Measurements from ENCODE around the gene ESF1.
"Not testable (repeated sequence)": the region's sequence is repeated elsewhere in the genome, so short reads cannot be mapped to it uniquely, and the experiment has no call there.

ESF1 gene

GRCh38 chr20:13739731-13740649 lies 44.7 kb downstream of the ESF1 start:
- DNase-seq (ENCODE audit: low read depth) = no peak

DNA sequence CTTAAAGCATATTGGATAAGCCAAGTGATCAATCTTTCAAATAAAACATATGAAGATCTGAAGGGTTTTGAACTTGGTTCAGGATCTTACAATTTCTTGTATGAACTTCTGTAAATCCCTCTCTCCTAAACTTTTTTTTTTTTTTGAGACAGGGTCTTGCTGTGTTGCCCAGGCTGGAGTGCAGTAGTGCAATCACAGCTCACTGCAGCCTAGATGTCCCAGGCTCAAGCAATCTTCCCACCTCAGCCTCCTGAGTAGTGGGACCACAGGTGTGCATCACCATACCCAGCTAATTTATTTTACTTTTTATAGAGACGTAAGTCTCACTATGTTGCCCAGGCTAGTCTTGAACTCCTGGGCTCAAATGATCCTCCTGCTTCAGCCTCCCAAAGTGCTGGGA lies 46.5 kb downstream of the ESF1 start:
- not testable (repeated sequence) for DNase-seq (ENCODE audit: low read depth)

DNA sequence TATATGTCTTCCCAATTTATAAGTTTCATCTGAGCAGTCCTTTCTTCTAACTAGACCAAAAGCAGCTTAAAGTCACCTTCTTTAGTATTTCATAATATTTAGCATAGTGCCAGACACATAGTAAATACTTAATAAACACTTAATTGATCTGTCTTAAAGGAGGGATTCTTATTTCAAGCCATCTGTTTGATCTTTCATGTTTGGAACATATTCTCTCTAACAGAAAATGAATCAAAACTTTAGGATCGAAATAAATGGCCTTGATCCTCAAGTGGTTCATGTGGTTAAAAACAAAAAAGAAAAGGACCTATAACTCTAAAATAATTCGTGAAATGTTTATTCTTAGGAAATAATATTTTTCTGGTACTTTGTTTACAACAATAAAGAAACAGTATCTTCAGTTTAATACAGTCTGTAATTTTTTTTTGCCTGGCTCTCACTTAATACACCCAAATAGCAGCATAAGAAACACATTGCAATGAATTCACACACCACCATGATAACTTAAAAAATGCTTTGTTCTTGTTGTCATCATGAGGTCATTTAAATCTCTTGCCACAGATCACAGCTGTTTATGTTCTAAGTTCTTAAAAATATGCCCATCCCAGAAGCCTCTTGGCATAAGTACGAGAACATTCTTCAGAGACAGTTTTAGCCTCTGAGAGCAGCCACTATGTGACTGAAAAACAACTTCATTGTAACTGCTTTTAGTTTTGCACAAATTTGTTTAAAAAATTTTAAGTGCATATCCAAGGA lies 48.1 kb downstream of the ESF1 start:
- DNase-seq (ENCODE audit: low read depth) = no peak

GRCh38 chr20:13735826-13736225 lies 48.9 kb downstream of the ESF1 start:
- no peak for DNase-seq (ENCODE audit: low read depth)

DNA sequence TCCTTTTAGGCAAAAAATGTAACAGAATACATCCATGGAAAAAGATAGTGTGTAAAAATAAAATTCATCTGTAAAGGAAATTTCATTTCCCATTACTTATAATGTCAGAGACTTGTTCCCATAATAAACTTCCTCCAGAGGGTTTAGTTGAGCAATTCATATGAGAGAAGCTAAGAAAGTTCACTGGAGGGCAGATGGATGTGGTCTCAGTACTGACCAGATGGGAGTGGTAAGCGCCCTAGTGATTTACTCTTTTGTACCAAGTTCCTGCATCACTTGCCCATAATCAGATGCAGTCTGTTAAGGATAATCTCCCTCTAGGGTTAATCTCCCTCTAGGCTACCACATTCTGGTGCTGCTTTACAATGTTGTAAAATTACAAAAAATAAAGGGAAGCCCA lies 61.7 kb downstream of the ESF1 start:
- DNase-seq (ENCODE audit: low read depth) = no peak

GRCh38 chr20:13718171-13718570 lies 66.5 kb downstream of the ESF1 start:
- no peak for DNase-seq (ENCODE audit: low read depth)

- DNase-seq (ENCODE audit: low read depth) = no peak
Observed at GRCh38 chr20:13717631-13718044, 67.1 kb downstream of the ESF1 start.

DNA sequence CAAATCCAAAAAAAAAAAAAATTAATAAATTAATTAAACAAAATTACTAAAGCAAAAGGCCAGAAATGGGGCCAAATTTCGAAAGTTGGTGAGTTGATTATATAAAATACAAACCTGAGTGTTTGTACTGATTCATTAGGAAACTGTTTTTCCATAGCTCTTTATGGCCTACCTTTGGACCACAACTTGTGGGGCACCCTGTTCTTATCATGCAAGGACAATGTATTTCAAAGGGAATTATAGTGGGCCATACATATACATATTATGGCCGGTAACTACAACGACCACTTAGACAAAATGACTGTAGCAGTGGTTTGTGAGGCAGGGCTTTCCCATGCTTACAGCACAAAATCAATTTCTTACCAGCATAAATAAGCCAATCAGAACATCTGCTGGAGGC lies 69.5 kb downstream of the ESF1 start:
- DNase-seq (ENCODE audit: low read depth) = no peak

DNA sequence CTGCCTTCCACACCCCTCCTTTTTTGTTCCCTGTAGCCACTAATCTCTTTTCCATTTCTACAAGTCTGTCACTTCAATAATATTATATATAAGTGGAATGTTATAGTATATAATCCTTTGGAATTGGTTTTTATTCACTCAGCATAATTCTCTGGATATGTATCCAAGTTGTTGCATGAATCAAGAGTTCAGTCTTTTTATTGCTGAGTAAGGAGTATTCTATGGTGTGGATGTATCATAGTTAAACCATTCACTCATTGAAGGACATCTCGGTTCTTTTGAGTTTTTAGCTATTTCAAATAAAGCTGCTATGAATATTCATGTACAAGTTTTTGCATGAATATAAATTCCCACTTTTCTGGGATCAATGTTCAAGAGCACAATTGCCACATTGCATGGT lies 76.5 kb downstream of the ESF1 start:
- DNase-seq (ENCODE audit: low read depth) = no peak

- no peak for DNase-seq (ENCODE audit: low read depth)
Observed at GRCh38 chr20:13703265-13703664, 81.5 kb downstream of the ESF1 start.

GRCh38 chr20:13701486-13701885 lies 83.2 kb downstream of the ESF1 start:
- no peak for DNase-seq (ENCODE audit: low read depth)

GRCh38 chr20:13700761-13701160 lies 84.0 kb downstream of the ESF1 start:
- no peak for DNase-seq (ENCODE audit: low read depth)

GRCh38 chr20:13694420-13695150 lies 90.1 kb downstream of the ESF1 start:
- DNase-seq (ENCODE audit: low read depth) = no peak

DNA sequence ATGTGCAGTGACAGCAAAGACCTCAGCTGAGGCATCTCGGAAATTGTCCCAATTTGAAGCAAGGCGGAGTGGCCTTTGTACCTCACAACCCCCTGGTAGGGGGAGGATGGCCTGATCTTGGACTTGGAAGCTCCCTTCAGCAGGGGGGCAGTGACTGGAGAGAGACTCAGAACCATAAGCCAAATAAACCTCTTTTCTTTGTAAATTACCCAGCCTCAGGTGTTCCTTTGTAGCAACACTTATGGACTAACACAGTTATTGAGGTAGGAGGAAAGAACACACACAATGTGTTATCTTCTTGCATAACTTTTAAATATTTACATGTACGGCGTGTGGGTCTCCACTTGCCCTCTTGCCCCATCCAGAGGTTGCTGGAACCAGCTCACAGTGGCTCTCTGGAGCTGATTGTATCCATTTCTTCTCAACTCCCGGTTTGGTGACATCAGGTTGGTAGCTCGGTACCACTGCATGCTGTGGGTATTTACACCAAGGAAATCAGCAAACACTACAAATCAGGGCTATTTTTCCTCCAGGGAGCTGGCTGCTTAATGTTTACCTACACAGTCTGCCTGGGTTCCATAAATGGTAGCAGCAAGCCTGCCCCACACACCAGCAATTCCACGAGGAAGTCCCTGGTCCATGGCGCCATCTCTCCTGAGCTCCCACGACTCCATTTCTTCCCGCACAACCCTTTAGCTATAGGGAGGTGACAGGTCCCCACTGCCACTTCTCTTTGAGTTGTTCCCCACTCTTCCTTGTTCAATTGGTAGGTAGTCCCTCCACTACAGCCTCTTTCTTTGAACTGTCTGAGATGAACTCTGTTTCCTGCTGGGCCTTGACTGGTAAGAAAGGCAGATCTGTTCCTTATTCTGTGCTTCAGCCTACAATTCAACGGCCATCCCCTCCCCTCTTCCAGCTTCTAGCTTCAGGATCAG lies 91.7 kb downstream of the ESF1 start:
- no peak for DNase-seq (ENCODE audit: low read depth)

DNA sequence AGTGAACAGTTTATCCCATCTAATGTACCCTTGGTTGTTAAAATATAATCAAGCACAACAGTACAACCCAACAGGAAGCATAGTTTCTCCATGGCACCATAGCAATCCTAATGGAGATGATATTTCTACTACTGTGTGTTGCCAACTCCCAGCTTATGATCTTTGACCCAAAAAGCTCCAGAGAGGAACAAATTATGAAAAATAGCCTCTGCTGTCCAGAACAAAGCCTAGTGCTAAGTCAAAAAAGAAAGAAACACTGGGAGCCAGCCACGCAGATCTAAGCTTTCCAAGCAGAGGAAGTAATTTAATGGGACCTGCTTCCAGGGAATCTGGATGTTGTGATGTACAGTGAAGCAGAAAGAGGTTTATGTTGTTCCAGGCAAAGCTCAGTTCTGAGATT lies 93.8 kb downstream of the ESF1 start:
- no peak for DNase-seq (ENCODE audit: low read depth)

DNA sequence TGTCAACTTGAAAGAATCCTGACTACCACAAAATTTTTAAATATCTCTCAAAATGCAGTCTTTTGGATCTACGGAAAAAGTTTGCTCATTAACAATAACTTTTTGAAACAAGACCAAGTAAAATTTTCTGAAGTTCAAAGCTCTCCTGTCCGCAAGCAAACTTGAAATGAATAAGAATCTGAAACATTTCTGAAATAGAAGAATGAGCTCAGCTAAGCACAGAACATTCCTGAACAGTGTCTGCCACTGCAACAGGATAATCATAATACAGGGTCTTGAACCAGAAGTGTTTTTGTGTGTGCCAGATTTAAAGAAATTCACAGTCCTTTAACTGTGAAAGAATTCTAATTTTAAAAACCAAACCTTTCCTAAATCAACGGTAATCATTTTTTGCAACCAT lies 96.9 kb downstream of the ESF1 start:
- no peak for DNase-seq (ENCODE audit: low read depth)

GRCh38 chr20:13685623-13686022 lies 99.1 kb downstream of the ESF1 start:
- no peak for DNase-seq (ENCODE audit: low read depth)

DNA sequence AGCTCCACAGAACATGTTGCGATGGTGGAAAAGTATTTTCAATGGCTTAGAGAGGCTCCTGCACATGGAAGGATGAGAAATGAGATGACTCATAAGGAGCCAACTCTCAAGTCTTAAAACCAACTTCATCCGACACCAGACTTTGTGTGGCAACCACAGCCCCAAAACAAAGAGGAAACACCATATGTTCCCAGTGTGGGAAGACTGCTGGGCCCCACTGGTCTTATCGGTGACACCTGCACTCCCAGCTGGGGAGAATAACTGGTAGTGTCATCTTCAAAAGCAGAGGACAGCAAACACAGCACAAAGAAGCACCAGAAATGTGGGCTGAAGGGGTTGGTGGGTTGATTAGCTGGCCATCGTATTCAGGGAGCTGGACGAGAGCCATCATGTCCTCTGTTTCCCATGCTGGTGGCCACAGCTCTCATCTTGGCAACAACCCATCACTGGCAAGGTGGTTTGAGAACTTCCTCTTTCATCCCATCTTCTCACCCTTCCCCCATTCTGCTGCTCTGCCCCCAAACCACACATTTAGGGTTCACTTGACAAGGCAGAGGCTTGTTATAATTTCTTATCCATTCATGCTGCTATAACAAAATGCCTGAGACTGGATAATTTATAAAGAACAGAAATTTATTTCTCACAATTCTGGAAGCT lies 100.0 kb downstream of the ESF1 start:
- DNase-seq (ENCODE audit: low read depth) = no peak

DNA sequence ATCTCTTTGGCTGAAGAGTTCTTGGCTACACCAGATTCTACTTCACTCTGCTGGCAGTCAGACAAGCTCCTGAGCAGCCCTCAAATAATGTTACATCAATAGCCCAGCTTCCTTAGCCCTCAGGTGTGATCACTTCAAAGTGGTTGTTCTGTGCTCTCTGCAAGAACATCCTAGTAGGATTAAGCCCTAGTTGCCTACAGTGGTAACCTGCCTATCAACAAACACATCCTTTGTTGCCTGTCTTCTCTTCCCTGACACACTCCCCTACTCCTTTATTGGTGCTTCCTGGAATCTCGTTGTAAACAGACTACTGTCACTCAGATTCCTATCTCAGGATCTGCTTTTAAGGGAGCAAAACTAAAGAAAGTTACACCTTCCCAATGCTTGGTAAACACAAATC lies 100.9 kb downstream of the ESF1 start:
- no peak for DNase-seq (ENCODE audit: low read depth)

- no peak for DNase-seq (ENCODE audit: low read depth)
Observed at GRCh38 chr20:13681248-13682125, 103.2 kb downstream of the ESF1 start.

All from HS-5 (cell line).